Inferior parietal cortex (tissue), 1 donor: ENCODE measurements around the gene INO80.
A peak's percentile ranks its signal among the peaks of the same experiment; 100 is the strongest.

Experiments
- DNase-seq: peaks from one replicate; pipeline ENCODE4 v3.0.0-alpha.2; 2016; ENCODE audit errors: extremely low spot score

INO80 gene

DNA sequence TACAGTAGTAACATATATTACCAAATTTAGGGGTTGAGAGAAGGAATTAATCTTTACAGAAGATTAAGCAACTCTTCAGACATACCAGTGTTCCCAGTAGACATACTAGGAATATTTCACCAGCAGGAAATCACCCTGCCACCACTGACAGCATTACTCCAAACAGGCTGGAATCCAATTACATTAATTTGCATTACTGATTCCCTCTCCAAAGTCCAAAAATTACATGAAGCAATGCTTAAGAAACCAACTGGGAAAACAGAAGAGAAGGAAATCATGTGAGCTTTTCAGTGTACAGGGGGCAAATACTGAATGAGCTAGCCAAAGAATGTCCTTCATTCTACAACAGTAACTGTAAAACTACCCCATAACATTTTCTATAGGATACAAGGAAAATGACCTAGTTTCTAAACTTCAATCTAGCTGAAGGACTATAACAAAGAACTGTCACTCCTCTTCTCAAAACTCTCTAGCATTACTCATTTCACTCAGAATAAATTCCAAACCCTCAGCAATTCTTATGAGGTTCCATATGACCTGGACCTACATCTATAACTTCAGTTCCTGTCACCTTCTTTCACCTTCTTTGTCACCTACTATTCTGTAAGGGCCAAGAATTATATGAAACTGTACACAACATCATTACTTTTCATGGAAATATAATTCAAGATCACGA is 72.7 kb downstream of the INO80 start:
- DNase-seq: no peak

GRCh38 chr15:41042851-41043250 is 73.2 kb downstream of the INO80 start:
- DNase-seq: no peak

- no peak for DNase-seq
Measured at GRCh38 chr15:41039121-41039520, 77.0 kb downstream of the INO80 start.

- DNase-seq: no peak
Measured at GRCh38 chr15:41032079-41032328, 84.1 kb downstream of the INO80 start.

DNA sequence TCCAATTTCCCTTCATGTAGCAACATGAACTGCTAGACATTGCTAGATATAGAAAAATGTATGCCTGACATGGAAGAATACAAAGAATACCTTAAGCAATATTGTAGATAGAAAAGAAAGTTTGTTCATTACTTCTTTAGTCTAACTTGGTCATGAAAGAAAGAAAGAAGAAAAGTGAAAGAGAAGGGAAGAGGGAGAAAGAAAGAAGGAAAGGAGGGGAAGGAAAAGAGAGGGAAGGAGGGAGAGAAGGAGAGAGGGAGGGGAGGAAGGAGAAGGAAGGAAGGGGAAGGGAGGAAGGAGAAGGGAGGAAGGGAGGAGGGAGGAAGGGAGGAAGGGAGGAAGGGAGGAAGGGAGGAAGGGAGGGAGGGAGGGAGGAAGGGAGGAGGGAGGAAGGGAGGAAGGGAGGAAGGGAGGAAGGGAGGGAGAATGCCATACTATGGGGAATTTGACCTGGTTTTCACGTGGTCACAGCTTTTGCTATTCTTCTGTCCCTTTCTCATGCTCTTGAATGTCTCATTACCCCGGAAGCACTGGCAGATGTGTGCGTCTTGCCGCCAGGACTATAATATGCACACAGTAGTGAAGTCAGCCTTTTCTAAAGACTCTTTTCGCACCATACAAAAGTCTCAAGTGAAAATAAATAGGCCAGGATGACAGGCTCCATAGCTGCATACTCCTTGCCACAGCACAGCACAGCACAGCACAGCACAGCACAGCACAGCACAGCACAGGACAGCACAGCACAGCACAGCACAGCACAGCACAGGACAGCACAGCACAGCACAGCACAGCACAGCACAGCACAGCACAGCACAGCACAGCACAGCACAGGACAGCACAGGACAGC is 84.6 kb downstream of the INO80 start:
- DNase-seq: no peak

- DNase-seq: no peak
Measured at GRCh38 chr15:41028853-41029252, 87.2 kb downstream of the INO80 start.

DNA sequence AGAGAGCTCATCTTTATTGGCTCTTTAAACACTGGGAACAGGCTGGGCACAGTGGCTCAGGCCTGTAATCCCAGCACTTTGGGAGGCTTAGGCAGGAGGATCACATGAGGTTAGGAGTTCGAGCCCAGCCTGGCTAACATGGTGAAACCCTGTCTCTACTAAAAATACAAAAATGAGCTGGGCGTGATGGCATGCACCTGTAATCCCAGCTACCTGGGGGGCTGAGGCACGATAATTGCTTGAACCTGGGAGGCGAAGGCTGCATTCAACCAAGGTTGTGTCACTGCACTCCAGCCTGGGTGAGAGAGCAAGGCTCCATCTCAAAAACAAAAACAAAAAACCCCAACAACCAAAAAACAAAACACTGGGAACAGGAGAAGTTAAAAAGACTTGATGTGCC is 90.7 kb downstream of the INO80 start:
- no peak for DNase-seq

DNA sequence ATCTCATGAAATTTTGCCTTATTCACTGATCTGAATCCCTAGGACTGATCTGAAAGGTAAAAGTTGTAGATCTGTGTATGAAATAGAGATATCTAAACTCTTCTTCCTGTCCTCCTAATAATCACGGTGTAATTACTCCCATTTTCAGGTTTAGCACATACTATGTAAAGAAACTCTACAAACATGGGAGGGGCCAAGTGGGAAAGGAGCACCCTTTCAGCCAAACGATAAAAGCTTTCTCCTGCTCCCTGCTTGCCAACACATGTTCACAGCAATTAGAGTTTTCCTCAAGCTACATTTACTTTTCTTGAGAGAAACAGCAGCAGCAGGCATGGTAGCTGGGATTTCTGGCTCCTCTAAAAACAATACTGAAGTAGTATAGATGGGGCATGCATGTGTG is 91.2 kb downstream of the INO80 start:
- DNase-seq: no peak

DNA sequence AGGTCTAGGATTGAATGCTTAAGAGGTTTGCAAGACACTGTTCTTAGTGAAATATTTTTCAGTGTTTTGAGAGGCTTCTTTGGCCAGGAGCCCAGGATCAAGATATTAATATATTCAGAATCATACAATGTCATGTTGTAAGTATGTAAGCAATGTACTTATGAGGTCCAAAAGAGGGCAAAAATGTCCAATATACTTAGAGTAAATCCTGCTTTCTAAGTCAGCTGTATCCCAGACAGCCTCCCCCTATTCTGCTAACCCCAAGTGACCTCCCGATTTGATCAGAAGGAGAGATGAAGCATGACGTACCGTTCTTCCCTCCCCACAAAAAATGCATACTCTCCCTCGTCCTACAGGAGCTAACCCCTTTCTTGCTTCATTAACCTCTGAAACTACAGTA is 91.9 kb downstream of the INO80 start:
- DNase-seq: no peak

GRCh38 chr15:41022487-41023090 is 93.5 kb downstream of the INO80 start:
- peak; percentile 63 for DNase-seq

DNA sequence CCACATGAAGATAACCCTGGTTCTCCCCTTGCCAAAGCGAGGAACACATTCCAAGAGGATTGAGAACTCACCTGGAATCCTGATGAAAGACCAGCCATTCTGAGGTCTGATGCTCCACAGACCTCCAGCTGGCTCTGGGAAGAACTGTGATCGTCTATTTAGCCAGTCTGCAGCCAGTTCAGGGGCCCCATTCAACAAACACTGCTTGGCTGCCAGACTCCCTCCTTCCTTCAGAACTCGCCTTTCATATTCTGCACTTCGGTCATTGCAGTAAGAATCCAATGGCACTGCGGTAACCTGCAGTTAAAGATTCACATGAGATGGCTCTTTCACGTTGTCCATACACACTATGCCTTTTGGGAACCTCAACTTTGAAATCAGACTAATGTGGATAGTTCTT is 95.3 kb downstream of the INO80 start:
- no peak for DNase-seq

GRCh38 chr15:41020311-41020710 is 95.8 kb downstream of the INO80 start:
- no peak for DNase-seq

GRCh38 chr15:41019174-41019573 is 96.9 kb downstream of the INO80 start:
- DNase-seq: no peak

- DNase-seq: no peak
Measured at GRCh38 chr15:41018534-41018933, 97.5 kb downstream of the INO80 start.

GRCh38 chr15:41017066-41017735 is 98.9 kb downstream of the INO80 start:
- no peak for DNase-seq

DNA sequence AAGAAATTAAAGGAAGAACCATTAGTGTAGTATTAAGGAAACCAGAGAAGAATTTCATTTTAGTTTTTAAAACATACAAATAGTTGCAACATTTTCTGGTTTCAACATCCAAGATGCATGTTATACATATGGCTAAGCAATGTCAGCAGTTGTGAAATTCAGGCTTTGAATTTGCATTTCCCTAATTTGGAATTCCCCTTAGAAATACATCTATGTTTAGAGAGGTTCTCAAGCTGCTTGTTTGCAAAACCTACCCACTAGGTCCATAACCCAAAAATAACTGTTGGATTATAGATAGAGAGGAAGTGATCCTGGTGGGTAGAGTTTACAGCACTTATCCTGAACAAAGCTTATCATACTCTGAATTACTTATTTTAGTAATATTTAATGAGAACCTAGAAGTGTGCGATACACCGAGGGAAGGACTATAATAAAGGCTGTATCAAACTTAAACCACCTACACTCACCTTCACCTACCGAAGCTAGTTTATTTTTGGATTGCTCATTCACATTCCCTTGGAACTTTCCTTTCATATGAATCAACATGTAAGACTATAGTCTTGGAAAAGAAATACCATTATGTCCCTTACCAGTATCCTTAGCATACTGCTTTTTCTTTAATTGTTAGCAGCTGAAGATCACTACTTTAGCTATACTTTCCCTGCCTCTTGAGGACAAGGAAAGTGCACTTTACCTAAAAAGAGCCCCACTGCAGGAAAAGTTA is 102.2 kb downstream of the INO80 start:
- no peak for DNase-seq

DNA sequence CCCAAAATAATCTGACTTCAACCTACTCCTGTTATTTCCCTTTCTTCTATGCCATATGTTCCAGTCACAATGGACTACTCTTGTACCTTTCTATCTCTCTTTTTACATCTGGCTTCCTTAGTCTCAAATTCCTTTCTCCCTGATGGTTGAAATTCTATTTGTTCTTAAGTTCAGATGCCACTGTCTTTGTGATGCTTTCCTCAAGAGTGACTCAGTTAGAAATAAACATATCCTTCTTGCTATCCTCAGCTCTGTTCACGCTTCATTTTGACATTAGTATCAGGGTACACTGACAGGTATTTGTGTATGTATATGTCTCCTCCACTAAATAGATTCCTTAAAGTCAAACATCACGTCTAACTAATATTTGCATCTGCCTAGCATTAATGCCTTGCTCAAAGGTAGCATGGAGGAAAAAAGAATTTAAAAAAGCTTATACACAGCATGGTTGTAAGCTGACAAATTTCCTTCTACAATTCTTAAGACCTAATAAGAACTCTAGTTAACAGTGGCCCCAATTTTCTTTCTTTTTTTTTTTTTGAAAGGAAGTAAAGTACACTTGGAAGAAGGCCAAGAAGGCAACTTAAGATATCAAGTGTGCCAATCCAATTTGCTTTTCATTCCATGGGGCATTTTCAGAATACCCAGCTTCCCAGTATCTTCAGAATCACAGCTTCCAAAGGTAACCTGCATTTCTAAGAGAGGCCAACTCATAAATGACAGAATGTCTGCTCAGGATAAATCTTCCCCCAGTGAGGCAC is 104.8 kb downstream of the INO80 start:
- no peak for DNase-seq

DNA sequence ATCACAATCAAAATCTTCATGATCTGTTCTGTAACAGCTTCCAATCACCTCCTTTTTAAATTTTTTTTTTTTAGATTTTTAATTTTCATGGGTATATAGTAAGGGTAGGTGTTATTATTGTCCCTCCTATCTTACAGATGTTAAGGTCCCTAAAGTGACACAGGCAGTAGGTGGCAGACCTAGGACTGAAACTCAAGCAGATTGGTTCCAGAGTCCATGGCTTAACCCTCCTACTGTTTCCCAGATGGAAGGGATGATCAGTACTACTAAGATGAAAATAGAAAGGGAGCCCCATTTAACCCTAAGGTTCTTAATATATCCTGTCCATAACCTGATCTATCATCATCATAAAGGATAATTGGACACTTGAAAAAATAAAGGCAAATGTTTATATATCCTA is 105.7 kb downstream of the INO80 start:
- DNase-seq: no peak

DNA sequence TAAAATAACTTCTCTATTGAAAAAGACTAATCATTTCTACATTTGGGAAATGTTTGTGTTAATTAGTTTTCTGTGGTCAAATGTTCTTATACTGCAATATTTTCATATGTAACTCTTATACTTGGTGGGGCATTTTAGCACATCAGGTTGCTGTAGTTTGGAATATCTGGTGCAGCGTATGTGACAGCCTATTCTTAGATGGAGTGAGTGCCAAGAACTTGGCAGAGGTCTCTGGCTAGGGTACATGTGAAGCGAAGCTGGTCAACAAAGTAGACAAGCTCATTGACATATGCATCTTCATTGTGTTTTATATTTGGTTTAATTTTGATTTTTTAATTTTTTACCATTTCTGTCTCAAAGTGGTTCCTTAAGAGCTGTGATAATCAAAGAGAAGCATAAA is 109.6 kb downstream of the INO80 start:
- no peak for DNase-seq

- DNase-seq: no peak
Measured at GRCh38 chr15:41004490-41004889, 111.6 kb downstream of the INO80 start.

- no peak for DNase-seq
Measured at GRCh38 chr15:41001524-41002214, 114.4 kb downstream of the INO80 start.
